Non-pigmented ciliary epithelial cell (primary cell): ENCODE measurements around the gene KBTBD8.

Experiments used
- DNase-seq: peaks from one replicate; pipeline ENCODE4 v3.0.0-alpha.2; 2010; ENCODE audit warnings: low read depth

Gene KBTBD8

DNA sequence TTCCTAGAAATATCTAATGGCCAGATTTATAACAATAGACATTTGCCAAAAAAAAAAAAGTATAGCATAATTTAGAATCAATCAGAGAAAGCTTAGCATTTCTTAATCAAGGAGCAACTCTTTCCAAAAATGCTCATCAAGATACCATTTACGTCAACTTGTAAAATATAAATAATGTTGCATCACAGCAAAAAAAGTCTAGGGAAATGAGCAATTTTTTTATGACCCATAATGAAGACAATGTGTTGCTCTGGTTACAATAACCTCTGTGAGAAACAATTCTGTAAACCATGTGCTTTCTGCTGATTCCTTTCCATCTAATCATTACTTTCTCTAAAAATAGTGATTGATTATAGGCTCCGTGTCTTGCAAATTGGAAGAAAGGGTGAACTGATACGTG is 36.3 kb downstream of the KBTBD8 start:
- no peak for DNase-seq

DNA sequence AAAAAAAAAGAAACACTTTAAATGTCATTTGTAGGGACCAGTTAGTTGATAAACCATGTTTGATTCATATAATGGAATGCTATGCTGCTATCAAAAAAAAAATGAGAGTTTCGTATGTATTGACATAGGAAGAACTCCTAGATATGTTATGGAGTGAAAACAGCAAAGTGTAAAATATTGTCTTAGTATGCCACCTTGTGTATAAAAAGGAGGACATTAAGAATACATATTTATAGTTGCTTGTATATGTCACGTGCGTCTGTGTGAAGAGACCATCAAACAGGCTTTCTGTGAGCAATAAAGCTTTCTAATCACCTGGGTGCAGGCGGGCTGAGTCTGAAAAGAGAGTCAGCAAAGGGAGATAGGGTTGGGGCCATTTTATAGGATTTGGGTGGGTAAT is 39.5 kb downstream of the KBTBD8 start:
- DNase-seq: no peak

DNA sequence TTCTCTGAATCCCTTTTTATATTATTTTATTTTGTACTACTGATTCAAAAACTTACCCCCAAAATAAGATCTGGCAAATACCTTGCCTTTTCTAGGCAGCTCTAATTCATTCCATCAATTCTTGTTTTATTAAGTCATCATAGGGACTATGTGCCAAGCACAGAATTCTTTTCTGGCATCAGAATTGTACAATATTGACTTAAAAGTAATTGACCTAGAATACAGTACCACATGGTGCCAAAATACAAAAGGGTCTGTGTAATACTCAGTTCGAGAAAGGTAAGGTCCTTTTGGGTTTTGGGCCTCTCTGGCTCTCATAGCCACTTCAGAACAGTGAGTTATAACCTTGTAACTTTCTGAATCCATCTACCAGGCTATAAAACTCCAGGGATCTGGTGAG is 46.2 kb downstream of the KBTBD8 start:
- no peak for DNase-seq

DNA sequence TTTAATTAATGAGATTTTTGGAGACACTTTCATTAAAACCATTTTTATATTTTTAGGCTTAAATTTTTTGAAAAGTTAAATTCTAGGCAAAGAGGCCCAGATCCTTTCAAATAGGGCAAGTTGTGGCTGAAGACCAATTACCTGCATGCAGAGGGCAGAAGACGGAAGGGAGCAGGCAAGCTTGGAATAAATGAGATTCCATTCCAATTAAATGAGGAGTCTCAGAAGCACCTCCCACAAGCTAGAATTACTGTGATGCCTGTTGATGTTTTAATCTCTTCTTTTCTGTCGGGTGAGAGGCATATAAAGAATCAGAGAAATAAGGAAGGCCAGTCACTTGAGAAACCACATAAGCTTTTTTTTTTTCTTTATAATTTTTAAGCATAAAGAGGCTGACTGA is 46.8 kb downstream of the KBTBD8 start:
- DNase-seq: no peak

DNA sequence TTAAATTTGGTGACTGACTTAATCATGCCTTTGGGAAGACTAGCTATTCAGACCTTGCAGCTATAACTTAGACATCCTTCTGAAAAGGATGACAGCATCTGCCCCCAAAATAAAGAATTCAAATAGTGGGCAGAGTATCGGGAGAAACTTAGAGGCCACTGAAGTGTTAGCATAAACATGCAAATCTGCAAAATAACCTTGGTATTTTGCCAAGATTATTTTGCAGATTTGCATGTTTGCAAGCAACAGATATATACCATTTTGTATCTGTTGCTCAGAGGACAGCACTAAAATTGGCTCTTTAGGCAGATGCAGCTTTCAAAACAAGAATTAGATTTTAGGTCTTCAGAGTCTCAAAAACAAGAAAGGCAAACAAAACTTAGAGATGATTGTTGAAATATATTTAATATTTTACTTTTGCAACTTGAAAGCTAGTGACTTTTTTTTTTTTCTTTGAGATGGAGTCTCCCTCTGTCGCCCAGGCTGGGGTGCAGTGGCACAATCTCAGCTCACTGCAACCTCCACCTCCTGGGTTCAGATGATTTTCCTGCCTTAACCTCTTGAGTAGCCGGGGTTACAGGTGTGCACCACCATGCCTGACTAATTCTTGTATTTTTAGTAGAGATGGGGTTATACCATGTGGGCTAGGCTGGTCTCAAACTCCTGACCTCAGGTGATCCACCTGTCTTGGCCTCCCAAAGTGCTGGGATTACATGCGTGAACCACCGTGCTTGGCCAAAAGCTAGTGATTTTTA is 47.8 kb downstream of the KBTBD8 start:
- no peak for DNase-seq

DNA sequence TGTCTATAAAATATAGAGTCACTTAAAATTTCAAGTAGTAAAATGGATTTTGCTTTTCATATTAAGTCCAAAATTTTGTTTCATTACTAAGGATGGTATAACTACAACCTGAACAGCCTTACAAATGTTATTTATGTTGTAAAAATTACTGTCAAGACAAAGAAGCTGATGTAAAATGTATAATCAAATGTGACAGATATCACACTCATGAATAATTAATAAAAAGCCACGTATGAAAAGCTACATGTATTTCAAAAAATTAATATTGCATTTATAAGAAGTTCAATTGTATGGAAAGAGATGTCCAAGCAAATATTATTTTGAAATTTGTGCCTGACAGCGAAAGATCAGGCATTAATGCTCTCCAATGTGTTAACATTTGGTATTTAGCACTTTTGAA is 48.9 kb downstream of the KBTBD8 start:
- no peak for DNase-seq

DNA sequence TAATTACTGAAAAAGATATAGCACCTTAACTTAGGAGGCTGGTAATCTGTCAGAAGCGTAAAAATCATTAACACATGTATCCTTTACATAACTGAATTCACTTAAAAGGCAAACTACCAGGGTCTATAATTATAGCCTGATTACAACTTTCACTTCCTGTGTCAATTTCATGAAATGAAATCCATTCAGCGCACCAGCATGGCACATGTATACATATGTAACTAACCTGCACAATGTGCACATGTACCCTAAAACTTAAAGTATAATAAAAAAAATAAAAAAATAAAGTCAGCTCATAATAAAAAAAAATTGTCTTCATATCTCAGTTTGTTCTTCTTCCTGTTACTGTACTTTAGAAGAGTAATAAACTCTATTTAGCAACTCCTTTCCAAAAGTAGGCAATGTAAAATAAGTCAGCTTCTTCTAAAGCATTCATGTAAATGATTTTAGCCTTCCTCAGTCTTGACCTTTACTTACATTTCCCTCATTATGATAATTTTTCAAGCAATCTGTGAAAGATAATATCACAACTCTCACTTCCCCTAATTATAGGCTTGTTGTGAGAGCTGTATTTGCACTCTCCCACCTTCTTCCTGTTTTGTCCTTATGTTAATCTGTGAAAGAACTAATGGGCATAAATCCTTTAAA is 50.1 kb downstream of the KBTBD8 start:
- DNase-seq: no peak

DNA sequence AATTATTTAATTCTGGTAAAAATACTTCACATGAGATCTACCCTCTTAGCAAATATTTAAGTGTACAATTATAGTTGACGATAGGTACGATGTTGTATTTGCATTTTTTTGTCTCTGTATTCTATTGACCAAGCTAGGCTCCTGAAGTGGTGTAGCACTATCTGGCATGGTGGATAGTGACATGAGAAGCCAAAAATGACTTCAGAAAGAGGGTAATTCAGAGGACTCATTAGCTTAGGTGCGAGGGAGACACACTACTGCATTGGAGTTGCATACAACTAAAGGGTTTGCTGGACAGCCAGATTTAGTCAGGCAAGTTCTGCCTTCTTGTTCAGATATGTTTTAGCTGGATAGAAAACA is 50.6 kb downstream of the KBTBD8 start:
- DNase-seq: no peak

DNA sequence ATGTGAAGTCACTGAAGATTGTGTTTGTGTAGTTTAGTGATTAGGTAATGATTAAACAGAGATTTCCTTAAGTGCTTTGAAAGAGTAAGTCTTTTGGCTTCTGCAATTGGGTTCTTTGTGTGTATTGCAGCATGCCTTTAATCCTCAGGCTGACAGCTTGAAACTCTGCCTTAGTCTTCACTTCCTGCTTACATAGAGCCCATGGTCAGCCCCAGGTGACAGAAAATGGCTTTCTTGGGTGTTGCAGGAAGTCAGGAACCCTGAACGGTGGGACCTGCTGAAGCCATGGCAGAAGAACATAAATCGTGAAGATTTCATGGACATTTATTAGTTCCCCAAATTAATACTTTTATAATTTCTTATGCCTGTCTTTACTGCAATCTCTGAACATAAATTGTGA is 61.3 kb downstream of the KBTBD8 start:
- DNase-seq: no peak
